ENCODE measurements around the gene BACH2. TPM values are rescaled to one million over a fixed set of nuclear protein-coding genes. Genes with fewer than 3 reads are reported as not detected.

The BACH2 gene
- total and polyA plus RNA-seq, 2 of the 4 experiments (the other 2 are of a cell fraction), result 1.3 to 1.4 TPM

DNA sequence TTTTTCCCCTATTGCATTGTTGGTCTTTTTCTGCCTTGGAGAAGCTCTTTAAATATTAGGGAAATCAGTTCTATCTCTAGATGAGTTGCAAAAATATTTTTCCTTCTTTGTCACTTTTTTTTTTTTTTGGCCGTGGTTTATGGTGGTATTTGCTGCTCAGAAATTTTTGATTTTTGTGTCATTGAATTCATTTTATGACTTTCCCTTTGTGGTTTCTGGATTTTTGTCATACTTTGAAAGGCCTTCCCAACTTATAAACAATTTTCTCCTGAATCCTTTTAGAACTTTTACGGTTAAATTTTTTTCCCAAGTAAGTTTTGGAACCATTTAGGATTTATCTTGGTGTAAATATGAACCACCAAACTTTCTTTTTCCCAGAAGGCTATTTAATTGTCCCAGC is 256.7 kb downstream of the BACH2 start:
- Histone ChIP-seq H3K9me3 (ENCODE audit: control insufficient read depth, insufficient read depth, low read length) (no peaks in the 10 kb centered on the region), H3K56ac (ENCODE audit: extremely low read depth, insufficient read depth, low read length) (no peak overlapping the region), H3K27me3 (ENCODE audit: control insufficient read depth, insufficient read depth, low read length) (no peaks in the 10 kb centered on the region), H3K9me1 (ENCODE audit: insufficient read depth, low read length) (peaks cover 6% of the 10 kb centered on the region), H3K27ac (ENCODE audit: insufficient read depth, low read length) (no peak overlapping the region), H3K4me2 (ENCODE audit: low read depth, low read length) (no peak overlapping the region), H3K36me3 (ENCODE audit: control insufficient read depth, insufficient read depth, low read length) (no peaks in the 10 kb centered on the region), H2AFZ (replicated peaks; ENCODE audit: low read length, poor library complexity) (no peak overlapping the region), H3K4me3 (ENCODE audit: insufficient read depth, low read depth, low read length) (no peak overlapping the region), H2BK20ac (ENCODE audit: low read depth, low read length) (no peak overlapping the region), H4K91ac (ENCODE audit: insufficient read depth, low read depth, low read length) (no peak overlapping the region), H3K14ac (replicated peaks; ENCODE audit: low read depth, low read length) (no peak overlapping the region), H3K79me1 (ENCODE audit: low read depth in 1 of 2, low read length in 2 of 2) (no peaks in the 10 kb centered on the region), H2AK9ac (replicated peaks; ENCODE audit: low read depth, low read length, poor library complexity) (no peak overlapping the region), H3K23ac (ENCODE audit: low read depth, low read length) (no peak overlapping the region), H2BK5ac (ENCODE audit: low read depth, low read length, poor library complexity, severe bottlenecking) (no peak overlapping the region), H4K20me1 (ENCODE audit: insufficient read depth, low read length) (no peaks in the 10 kb centered on the region), H2BK15ac (ENCODE audit: low read depth, low read length) (no peak overlapping the region), H3K9ac (ENCODE audit: low read depth, low read length) (no peak overlapping the region), H4K5ac (ENCODE audit: low read depth, low read length) (no peak overlapping the region), H3K18ac (ENCODE audit: low read depth, low read length) (no peak overlapping the region), H4K8ac (ENCODE audit: low read depth in 2 of 2, low read length in 2 of 2) (no peak overlapping the region), H2BK120ac (ENCODE audit: low read depth, low read length) (no peak overlapping the region), H3K4ac (ENCODE audit: low read depth, low read length) (no peak overlapping the region), H3K4me1 (ENCODE audit: control insufficient read depth, insufficient read depth, low read length) (peaks cover 8% of the 10 kb centered on the region), H2AK5ac (ENCODE audit: low read depth, low read length) (no peak overlapping the region)
- no CpG with 5 or more reads among the region's 2 CpGs for WGBS, 2 experiments (ENCODE audit: extremely low coverage in 2 of 2, insufficient read length in 1 of 2)
- POLR2A ChIA-PET (ENCODE audit: unreplicated experiment), result no interaction called here
- in situ Hi-C loops (cut with MboI; ENCODE audit: low sequenced_read_pairs), result no loop called here
- no TSS peak for BruUV-seq (replicated peaks)
- no peak for ATAC-seq (ENCODE audit: low read depth)
- dilution Hi-C loops (cut with HindIII; ENCODE audit: low sequenced_read_pairs, unreplicated experiment), result no loop called here
- TF ChIP-seq, protein P1, sequence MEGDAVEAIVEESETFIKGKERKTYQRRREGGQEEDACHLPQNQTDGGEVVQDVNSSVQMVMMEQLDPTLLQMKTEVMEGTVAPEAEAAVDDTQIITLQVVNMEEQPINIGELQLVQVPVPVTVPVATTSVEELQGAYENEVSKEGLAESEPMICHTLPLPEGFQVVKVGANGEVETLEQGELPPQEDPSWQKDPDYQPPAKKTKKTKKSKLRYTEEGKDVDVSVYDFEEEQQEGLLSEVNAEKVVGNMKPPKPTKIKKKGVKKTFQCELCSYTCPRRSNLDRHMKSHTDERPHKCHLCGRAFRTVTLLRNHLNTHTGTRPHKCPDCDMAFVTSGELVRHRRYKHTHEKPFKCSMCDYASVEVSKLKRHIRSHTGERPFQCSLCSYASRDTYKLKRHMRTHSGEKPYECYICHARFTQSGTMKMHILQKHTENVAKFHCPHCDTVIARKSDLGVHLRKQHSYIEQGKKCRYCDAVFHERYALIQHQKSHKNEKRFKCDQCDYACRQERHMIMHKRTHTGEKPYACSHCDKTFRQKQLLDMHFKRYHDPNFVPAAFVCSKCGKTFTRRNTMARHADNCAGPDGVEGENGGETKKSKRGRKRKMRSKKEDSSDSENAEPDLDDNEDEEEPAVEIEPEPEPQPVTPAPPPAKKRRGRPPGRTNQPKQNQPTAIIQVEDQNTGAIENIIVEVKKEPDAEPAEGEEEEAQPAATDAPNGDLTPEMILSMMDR (conservative IDR thresholded peaks at IDR 0.05; ENCODE audit: low read depth, low read length), result no peak
- peak; percentile 54 for DNase-seq
- intact Hi-C loops (cut with micrococcal nuclease), result no loop called here
- CTCF ChIA-PET, result interaction anchor here (0.6 kb wide), 2 partner anchors 50 to 437 kb away, joined by 3 to 4 read pairs; no protein-coding TSS in a partner anchor
